ENCODE measurements around the gene PRM1. TPM values are rescaled to one million over a fixed set of nuclear protein-coding genes. Genes with fewer than 3 reads are reported as not detected.

Gene PRM1
- total and polyA plus RNA-seq, 2 of the 13 experiments (the other 11 are each of a cell fraction or from before 2014, with no cell fraction given) = not detected

DNA sequence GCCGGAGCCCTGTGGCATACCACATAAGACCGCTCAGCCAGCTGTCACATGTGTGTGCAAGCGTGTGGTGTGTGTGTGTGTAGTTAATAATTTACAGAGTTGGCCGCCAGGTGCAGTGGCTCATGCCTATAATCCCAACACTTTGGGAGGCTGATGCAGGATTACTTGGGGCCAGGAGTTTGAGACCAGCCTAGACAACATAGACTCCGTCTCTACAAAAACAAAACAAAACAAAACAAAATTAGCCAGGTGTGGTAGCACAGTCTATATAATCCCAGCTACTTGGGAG, 45.5 kb downstream of the PRM1 start (continued):
- TF ChIP-seq PCBP1 (IDR thresholded peaks at IDR 0.05; ENCODE audit: borderline replicate concordance, low read depth, low read length) = no peak
- TF ChIP-seq, protein P1, sequence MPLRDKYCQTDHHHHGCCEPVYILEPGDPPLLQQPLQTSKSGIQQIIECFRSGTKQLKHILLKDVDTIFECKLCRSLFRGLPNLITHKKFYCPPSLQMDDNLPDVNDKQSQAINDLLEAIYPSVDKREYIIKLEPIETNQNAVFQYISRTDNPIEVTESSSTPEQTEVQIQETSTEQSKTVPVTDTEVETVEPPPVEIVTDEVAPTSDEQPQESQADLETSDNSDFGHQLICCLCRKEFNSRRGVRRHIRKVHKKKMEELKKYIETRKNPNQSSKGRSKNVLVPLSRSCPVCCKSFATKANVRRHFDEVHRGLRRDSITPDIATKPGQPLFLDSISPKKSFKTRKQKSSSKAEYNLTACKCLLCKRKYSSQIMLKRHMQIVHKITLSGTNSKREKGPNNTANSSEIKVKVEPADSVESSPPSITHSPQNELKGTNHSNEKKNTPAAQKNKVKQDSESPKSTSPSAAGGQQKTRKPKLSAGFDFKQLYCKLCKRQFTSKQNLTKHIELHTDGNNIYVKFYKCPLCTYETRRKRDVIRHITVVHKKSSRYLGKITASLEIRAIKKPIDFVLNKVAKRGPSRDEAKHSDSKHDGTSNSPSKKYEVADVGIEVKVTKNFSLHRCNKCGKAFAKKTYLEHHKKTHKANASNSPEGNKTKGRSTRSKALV (CRISPR knock-in tag; IDR thresholded peaks at IDR 0.05) = no peak
- no peak for TF ChIP-seq SNAPC2 (CRISPR knock-in tag; IDR thresholded peaks at IDR 0.05)
- TF ChIP-seq TOPORS (CRISPR knock-in tag; IDR thresholded peaks at IDR 0.05) = no peak
- no peak for TF ChIP-seq ZNF143 (CRISPR knock-in tag; IDR thresholded peaks at IDR 0.05)
- TF ChIP-seq, protein P2, sequence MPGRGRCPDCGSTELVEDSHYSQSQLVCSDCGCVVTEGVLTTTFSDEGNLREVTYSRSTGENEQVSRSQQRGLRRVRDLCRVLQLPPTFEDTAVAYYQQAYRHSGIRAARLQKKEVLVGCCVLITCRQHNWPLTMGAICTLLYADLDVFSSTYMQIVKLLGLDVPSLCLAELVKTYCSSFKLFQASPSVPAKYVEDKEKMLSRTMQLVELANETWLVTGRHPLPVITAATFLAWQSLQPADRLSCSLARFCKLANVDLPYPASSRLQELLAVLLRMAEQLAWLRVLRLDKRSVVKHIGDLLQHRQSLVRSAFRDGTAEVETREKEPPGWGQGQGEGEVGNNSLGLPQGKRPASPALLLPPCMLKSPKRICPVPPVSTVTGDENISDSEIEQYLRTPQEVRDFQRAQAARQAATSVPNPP (CRISPR knock-in tag; IDR thresholded peaks at IDR 0.05) = no peak
- TF ChIP-seq ZNF501 (CRISPR knock-in tag; IDR thresholded peaks at IDR 0.05) = no peak
- no peak for TF ChIP-seq TMF1 (CRISPR knock-in tag; IDR thresholded peaks at IDR 0.05; ENCODE audit: low read depth)
- no peak for TF ChIP-seq ZNF296 (CRISPR knock-in tag; conservative IDR thresholded peaks at IDR 0.05)
- TF ChIP-seq IRF2 (CRISPR knock-in tag; IDR thresholded peaks at IDR 0.05) = no peak; the same call in 1 of the 2 replicates
- TF ChIP-seq, protein P3, sequence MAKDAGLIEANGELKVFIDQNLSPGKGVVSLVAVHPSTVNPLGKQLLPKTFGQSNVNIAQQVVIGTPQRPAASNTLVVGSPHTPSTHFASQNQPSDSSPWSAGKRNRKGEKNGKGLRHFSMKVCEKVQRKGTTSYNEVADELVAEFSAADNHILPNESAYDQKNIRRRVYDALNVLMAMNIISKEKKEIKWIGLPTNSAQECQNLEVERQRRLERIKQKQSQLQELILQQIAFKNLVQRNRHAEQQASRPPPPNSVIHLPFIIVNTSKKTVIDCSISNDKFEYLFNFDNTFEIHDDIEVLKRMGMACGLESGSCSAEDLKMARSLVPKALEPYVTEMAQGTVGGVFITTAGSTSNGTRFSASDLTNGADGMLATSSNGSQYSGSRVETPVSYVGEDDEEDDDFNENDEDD (CRISPR knock-in tag; IDR thresholded peaks at IDR 0.05; ENCODE audit: borderline replicate concordance) = no peak
- no peak for TF ChIP-seq MIER2 (CRISPR knock-in tag; IDR thresholded peaks at IDR 0.05)
- no peak for TF ChIP-seq ZNF556 (CRISPR knock-in tag; IDR thresholded peaks at IDR 0.05; ENCODE audit: borderline replicate concordance)
- TF ChIP-seq, protein P4, sequence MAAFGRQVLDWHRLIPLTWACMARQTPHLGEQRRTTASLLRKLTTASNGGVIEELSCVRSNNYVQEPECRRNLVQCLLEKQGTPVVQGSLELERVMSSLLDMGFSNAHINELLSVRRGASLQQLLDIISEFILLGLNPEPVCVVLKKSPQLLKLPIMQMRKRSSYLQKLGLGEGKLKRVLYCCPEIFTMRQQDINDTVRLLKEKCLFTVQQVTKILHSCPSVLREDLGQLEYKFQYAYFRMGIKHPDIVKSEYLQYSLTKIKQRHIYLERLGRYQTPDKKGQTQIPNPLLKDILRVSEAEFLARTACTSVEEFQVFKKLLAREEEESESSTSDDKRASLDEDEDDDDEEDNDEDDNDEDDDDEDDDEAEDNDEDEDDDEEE (CRISPR knock-in tag; IDR thresholded peaks at IDR 0.05) = no peak
- TF ChIP-seq, protein P5, sequence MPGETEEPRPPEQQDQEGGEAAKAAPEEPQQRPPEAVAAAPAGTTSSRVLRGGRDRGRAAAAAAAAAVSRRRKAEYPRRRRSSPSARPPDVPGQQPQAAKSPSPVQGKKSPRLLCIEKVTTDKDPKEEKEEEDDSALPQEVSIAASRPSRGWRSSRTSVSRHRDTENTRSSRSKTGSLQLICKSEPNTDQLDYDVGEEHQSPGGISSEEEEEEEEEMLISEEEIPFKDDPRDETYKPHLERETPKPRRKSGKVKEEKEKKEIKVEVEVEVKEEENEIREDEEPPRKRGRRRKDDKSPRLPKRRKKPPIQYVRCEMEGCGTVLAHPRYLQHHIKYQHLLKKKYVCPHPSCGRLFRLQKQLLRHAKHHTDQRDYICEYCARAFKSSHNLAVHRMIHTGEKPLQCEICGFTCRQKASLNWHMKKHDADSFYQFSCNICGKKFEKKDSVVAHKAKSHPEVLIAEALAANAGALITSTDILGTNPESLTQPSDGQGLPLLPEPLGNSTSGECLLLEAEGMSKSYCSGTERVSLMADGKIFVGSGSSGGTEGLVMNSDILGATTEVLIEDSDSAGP (CRISPR knock-in tag; IDR thresholded peaks at IDR 0.05; ENCODE audit: borderline replicate concordance) = no peak
- TF ChIP-seq ZNF772 (CRISPR knock-in tag; IDR thresholded peaks at IDR 0.05) = no peak
- TF ChIP-seq HNRNPUL1 (IDR thresholded peaks at IDR 0.05; ENCODE audit: low read depth, low read length) = peak; percentile 44; the same call in 1 of the 2 replicates
- no peak for TF ChIP-seq YEATS4 (CRISPR knock-in tag; IDR thresholded peaks at IDR 0.05; ENCODE audit: borderline replicate concordance)
- no peak for TF ChIP-seq PRMT3 (CRISPR knock-in tag; IDR thresholded peaks at IDR 0.05; ENCODE audit: borderline replicate concordance, low read depth)
- 0 out of 2 replicates have a peak, but pooled peaks have one; percentile 19 for TF ChIP-seq ZMAT3 (CRISPR knock-in tag; conservative IDR thresholded peaks at IDR 0.05)
- TF ChIP-seq SMAD3 (CRISPR knock-in tag; IDR thresholded peaks at IDR 0.05) = no peak
- TF ChIP-seq SOX6 (IDR thresholded peaks at IDR 0.05) = no peak
- TF ChIP-seq SOX6 (CRISPR knock-in tag; IDR thresholded peaks at IDR 0.05) = peak; percentile 34; the same call in 1 of the 2 replicates
- no peak for TF ChIP-seq ZFP36L1 (CRISPR knock-in tag; IDR thresholded peaks at IDR 0.05)
- no peak for TF ChIP-seq DPF2 (CRISPR knock-in tag; IDR thresholded peaks at IDR 0.05; ENCODE audit: borderline replicate concordance, low read depth)
